Endodermal cell (in vitro differentiated cells): ENCODE results near the gene CUX1. TPM values are rescaled to one million over a fixed set of nuclear protein-coding genes. Genes with fewer than 3 reads are reported as not detected.

ENCODE experiments used
- DNase-seq: peaks from one replicate; pipeline ENCODE4 v3.0.0-alpha.2; 2017
- H3K27ac ChIP-seq: 2 replicates; pipeline ENCODE4 v1.5.1; 2013; ENCODE audit warnings: mild to moderate bottlenecking, low read depth, low read length, moderate library complexity
- H3K27me3 ChIP-seq: 2 replicates; pipeline ENCODE4 v1.6.1; 2013; ENCODE audit warnings: mild to moderate bottlenecking, low read length, moderate library complexity; ENCODE audit not compliant: insufficient read depth, control insufficient read depth, poor library complexity, severe bottlenecking
- H3K36me3 ChIP-seq: 2 replicates; pipeline ENCODE4 v1.7.0; 2013; ENCODE audit warnings: mild to moderate bottlenecking, low read length, moderate library complexity; ENCODE audit not compliant: control insufficient read depth, insufficient read depth
- H3K4me1 ChIP-seq: one replicate; pipeline ENCODE4 v1.7.0; 2013; ENCODE audit warnings: low read length; ENCODE audit not compliant: control insufficient read depth, insufficient read depth
- H3K4me3 ChIP-seq: 2 replicates; pipeline ENCODE4 v1.5.1; 2013; ENCODE audit warnings: mild to moderate bottlenecking, low read length, moderate library complexity
- H3K9ac ChIP-seq: 2 replicates; pipeline ENCODE4 v1.6.1; 2013; ENCODE audit warnings: mild to moderate bottlenecking, low read length, moderate library complexity; ENCODE audit not compliant: poor library complexity, severe bottlenecking; ENCODE audit errors: extremely low read depth
- H3K9me3 ChIP-seq: 2 replicates; pipeline ENCODE4 v1.6.1; 2013; ENCODE audit warnings: mild to moderate bottlenecking, low read length, moderate library complexity; ENCODE audit not compliant: control insufficient read depth
- H3K27ac Mint-ChIP-seq: 2 replicates; pipeline ENCODE4 v1.8.0; 2020; ENCODE audit warnings: mixed read lengths
- H3K27me3 Mint-ChIP-seq: 2 replicates; pipeline ENCODE4 v1.8.0; 2021; ENCODE audit warnings: mild to moderate bottlenecking, mixed read lengths; ENCODE audit not compliant: insufficient read depth
- H3K36me3 Mint-ChIP-seq: 2 replicates; pipeline ENCODE4 v1.8.0; 2020; ENCODE audit warnings: low read depth, mixed read lengths
- H3K4me1 Mint-ChIP-seq: 2 replicates; pipeline ENCODE4 v1.8.0; 2020; ENCODE audit warnings: mixed read lengths
- H3K4me3 Mint-ChIP-seq: 2 replicates; pipeline ENCODE4 v1.8.0; 2020; ENCODE audit warnings: mild to moderate bottlenecking, moderate library complexity, mixed read lengths
- H3K9me3 Mint-ChIP-seq: 2 replicates; pipeline ENCODE4 v1.8.0; 2020; ENCODE audit warnings: mild to moderate bottlenecking, mixed read lengths
- CTCF ChIP-seq: fragments of 200-600 bp; sonication (generic); conservative IDR thresholded peaks from 2 replicates; pipeline ENCODE4 v1.5.0; 2021; ENCODE audit warnings: antibody characterized with exemption, mild to moderate bottlenecking
- WGBS, 2 experiments: methylation state at CpG; one replicate each; pipeline versions ENCODE4 v1.1.5 to v1.1.7; 2013; ENCODE audit warnings: missing lambda C conversion rate in 2 of 2, mixed read lengths in 1 of 2; ENCODE audit not compliant: insufficient coverage in 1 of 2, insufficient read length in 1 of 2; 5-methylcytosine and 5-hydroxymethylcytosine counted together
- total RNA-seq, 2 donors: library from RNA; stranded (reverse); fragmentation: NEBNext Ultra II Directional in 1 of 2; extraction: Animal tissue kit (Norgen Biotek cat#: 25700) in 1 of 2; gene quantifications; 2 replicates in 1 of 2; 3 replicates in 1 of 2; pipeline ENCODE4 v1.2.1, GENCODE V29; 2021

CUX1 gene
- total RNA-seq, 2 donors from 2014 or later = 85.1 to 108 TPM

DNA sequence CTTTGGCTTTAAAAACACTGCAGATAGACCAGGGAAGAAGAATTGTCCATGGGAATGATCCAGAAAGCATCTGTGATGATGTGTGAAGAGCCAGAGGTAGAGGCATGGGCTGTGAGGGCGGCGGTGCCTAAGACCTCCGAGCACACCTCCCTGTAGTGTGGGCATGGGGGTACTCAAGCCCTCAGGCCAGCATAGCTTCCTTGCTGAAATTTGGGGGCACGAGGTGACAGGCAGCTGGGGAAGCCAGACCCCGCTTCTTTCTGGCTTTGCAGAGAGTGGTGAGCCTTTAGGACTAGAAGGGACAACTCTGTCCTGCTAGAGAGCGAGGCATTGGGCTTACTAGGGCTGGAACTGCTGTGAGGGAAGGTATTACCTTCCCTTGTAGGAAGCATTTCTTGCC lies 281.6 kb downstream of the CUX1 start:
- TF ChIP-seq CTCF = no peak
- no peak overlapping the region for H3K4me3 Mint-ChIP-seq
- 94 to 100% methylated on average over 2 to 6 of the region's 6 CpGs for WGBS, 2 experiments
- Histone ChIP-seq H3K27me3 (no peaks in the 10 kb centered on the region), H3K4me1 (peaks cover 20% of the 10 kb centered on the region), H3K27ac (no peak overlapping the region), H3K4me3 (no peak overlapping the region), H3K36me3 (peaks cover 37% of the 10 kb centered on the region), H3K9ac (no peak overlapping the region), H3K9me3 (no peaks in the 10 kb centered on the region)
- peak; percentile 27 for DNase-seq
- no peaks in the 10 kb centered on the region for H3K27me3 Mint-ChIP-seq
- no peaks in the 10 kb centered on the region for H3K9me3 Mint-ChIP-seq
- peaks cover 42% of the 10 kb centered on the region for H3K36me3 Mint-ChIP-seq
- peaks cover 38% of the 10 kb centered on the region for H3K4me1 Mint-ChIP-seq
- peak overlapping the region; percentile 75 for H3K27ac Mint-ChIP-seq

DNA sequence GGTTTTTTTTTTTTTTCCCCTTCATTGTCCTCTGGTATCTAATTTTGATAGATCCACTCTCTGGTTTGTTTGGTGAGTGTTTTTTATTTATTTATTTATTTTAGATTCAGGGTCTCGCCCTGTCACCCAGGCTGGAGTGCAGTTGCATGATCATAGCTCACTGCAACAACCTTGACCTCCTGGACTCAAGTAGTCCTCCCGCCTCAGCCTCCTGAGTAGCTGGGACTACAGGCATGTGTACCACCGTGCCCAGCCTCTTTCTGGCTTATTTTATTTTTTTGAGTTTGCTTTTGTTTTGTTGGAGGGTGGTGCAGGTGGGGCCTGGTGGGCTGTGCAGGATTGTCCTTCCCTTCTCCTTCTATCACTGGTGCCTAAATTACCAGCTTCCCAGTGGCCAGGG lies 282.0 kb downstream of the CUX1 start:
- H3K27ac Mint-ChIP-seq = no peak overlapping the region
- peaks cover 47% of the 10 kb centered on the region for H3K36me3 Mint-ChIP-seq
- H3K4me3 Mint-ChIP-seq = no peak overlapping the region
- Histone ChIP-seq H3K36me3 (peaks cover 41% of the 10 kb centered on the region), H3K9me3 (no peaks in the 10 kb centered on the region), H3K4me3 (no peak overlapping the region), H3K9ac (no peak overlapping the region), H3K27me3 (no peaks in the 10 kb centered on the region), H3K27ac (no peak overlapping the region), H3K4me1 (peaks cover 16% of the 10 kb centered on the region)
- peaks cover 34% of the 10 kb centered on the region for H3K4me1 Mint-ChIP-seq
- H3K9me3 Mint-ChIP-seq = no peaks in the 10 kb centered on the region
- H3K27me3 Mint-ChIP-seq = no peaks in the 10 kb centered on the region
- DNase-seq = no peak
- 96 to 97% methylated on average over 3 of the region's 3 CpGs for WGBS, 2 experiments
- TF ChIP-seq CTCF = no peak

GRCh38 chr7:102101111-102101551 lies 283.7 kb downstream of the CUX1 start:
- TF ChIP-seq CTCF = no peak
- H3K9ac ChIP-seq = no peak overlapping the region
- no peaks in the 10 kb centered on the region for H3K27me3 Mint-ChIP-seq
- peaks cover 51% of the 10 kb centered on the region for H3K36me3 ChIP-seq
- no peak overlapping the region for H3K27ac ChIP-seq
- peaks cover 13% of the 10 kb centered on the region for H3K4me1 ChIP-seq
- DNase-seq = peak; percentile 39
- peaks cover 59% of the 10 kb centered on the region for H3K36me3 Mint-ChIP-seq
- WGBS, 2 experiments = 94 to 100% methylated on average over 4 to 7 of the region's 7 CpGs
- H3K27ac Mint-ChIP-seq = peak overlapping the region; percentile 48
- no peak overlapping the region for H3K4me3 Mint-ChIP-seq
- no peak overlapping the region for H3K4me3 ChIP-seq
- H3K4me1 Mint-ChIP-seq = peaks cover 23% of the 10 kb centered on the region
- H3K27me3 ChIP-seq = no peaks in the 10 kb centered on the region
- H3K9me3 ChIP-seq = no peaks in the 10 kb centered on the region
- H3K9me3 Mint-ChIP-seq = no peaks in the 10 kb centered on the region
